ENCODE measurements around the gene RNF223. TPM values are rescaled to one million over a fixed set of nuclear protein-coding genes. Genes with fewer than 3 reads are reported as not detected.

RNF223 gene
- total and polyA plus RNA-seq, 12 donors = not detected

DNA sequence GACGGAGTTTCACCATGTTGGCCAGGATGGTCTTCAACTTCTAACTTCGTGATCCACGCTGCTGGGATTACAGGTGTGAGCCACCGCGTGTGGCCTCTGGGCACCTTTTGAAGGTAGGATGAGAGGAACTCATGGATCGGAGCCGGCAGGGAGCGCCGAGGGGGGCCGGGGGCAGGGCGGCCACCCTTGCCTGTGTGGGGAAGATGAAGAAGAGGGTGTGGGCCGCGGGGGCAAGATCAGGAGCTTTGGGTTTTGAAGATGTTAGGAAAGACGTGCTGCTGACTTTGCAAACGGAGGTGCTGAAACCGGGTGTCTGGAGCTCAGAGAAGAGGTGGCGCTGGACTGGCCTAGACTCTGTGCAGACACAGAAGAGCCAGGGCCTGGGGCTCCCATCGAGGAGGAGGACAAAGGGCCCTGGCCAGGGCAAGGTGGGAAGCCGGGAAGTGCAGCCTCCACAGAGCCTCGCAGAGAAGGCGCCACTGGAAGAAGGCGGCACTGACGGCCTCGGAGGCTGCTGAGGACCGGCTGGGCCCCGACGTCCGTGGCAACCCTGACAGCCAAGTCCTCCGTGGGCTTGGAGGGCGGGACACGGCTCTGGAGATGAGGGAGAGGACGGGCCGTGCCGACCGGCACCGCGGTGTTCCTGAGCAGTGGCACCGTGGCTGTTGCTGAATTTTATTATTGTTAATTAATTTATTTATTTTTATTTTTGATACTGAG, 13.7 kb downstream of the RNF223 start:
- no peak for TF ChIP-seq CTCF (IDR thresholded peaks at IDR 0.05)
- H3K4me3 ChIP-seq = no peak overlapping the region
- WGBS, 2 donors = 51 to 56% methylated on average over 38 of the region's 38 CpGs
- peaks cover 0 to under 1% (median 0%) of the 10 kb centered on the region in 9 donors for H3K36me3 ChIP-seq
- ATAC-seq (no peak), DNase-seq (no peak)
- peaks cover 4 to 38% (median 28%) of the 10 kb centered on the region in 9 donors for H3K4me1 ChIP-seq
- peaks cover 22 to 83% (median 69%) of the 10 kb centered on the region in 7 donors for H3K27me3 ChIP-seq
- no peak overlapping the region for H3K27ac ChIP-seq
- H3K9me3 ChIP-seq = no peaks in the 10 kb centered on the region
- intact Hi-C loops (cut with DNase I) = loop anchor here in 5 of 10 donors (5.0 to 10.0 kb wide), 3 partner anchors 43 to 78 kb away; partner anchors contain the start of genes PERM1 (in 3 of the 5) and ISG15 (in 1 of the 5)

DNA sequence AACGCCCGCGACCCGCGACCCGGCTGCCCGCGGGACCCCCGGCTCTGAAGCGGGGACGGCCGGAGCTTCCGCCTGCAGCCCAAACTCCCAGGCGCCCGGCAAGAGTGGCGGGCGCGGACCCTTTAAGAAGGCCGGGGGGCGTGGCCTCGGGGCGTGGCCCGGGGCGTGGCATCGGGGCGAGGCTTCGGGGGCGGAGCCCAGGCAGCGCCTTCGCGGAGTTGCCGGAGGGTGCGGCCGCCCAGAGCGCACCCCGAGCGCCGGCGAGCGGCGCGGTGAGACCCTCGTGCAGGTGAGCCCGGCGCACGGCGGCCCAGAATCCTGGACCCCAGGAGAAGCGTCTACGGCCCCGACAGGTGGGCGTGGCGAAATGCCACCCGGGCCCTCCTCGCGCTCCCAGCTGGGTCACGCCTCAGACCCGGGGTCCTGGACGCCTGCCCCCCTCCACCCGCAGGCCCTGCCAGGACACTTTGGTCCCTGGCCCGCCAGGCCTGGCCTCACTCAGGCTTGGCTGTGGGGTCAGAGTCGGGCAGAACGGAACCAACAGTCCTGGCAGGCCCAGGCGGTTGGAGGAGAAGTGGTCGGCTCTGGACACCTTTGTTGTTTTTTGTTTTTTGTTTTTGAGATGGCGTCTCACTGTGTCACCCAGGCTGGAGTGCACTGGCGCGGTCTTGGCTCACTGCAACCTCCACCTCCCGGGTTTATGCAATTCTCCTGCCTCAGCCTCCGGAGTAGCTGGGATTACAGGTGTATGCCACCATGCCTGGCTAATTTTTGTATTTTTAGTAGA, 14.4 kb downstream of the RNF223 start:
- intact Hi-C loops (cut with DNase I) = loop anchor here in 5 of 10 donors (5.0 to 10.0 kb wide), 3 partner anchors 42 to 77 kb away; partner anchors contain the start of genes PERM1 (in 3 of the 5) and ISG15 (in 1 of the 5)
- peak; percentile 83 to 91 for DNase-seq
- 4 to 5% methylated on average over 43 to 68 of the region's 69 CpGs for WGBS, 2 donors
- Histone ChIP-seq H3K4me1 (peaks cover 4 to 38% (median 28%) of the 10 kb centered on the region in 9 donors), H3K27me3 (peaks cover 22 to 80% (median 69%) of the 10 kb centered on the region in 7 donors), H3K9me3 (no peaks in the 10 kb centered on the region), H3K4me3 (peak overlapping the region; percentile 24 to 64 (median 58)), H3K27ac (no peak overlapping the region), H3K36me3 (peaks cover 0 to 8% (median 0%) of the 10 kb centered on the region in 9 donors)
- TF ChIP-seq CTCF (IDR thresholded peaks at IDR 0.05) = peak in 2 of 9 donors; percentile 2 to 3
- peak; percentile 82 to 93 (median 87) for ATAC-seq

DNA sequence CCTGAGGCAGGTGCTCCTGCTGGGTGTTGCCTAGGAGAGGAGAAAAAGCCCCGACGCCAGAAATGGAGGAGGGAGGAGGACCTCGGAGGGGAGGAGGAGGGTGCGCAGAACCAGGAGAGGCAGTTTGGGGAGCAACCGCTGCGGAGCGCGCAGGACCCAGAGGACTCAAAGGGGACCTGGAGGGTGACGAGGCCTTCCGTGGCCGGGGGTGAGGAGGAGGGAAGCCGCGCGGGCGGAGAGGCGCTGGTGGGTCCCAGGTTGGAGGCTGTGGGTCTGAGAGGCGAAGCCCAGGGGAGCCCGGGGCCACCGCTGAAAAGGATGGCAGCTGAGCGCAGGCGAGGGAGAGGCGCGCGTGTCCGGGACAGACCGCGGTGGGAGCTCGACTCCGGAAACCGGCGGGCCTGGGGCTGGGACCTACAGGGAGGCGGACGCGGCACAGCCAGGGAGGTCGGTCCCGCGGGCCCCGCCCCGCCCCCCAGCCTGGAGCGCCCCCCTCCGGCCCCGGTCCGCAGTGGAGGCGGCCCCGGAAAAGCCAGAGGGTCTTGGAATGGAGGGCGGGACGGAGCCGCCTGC, 15.1 kb downstream of the RNF223 start:
- no peak for DNase-seq
- ATAC-seq = peak in 6 of 8 donors; percentile 5 to 35 (median 20)
- intact Hi-C loops (cut with DNase I) = no loop called here
- 1 to 2% methylated on average over 42 to 48 of the region's 48 CpGs for WGBS, 2 donors
- H3K36me3 ChIP-seq = peaks cover 0 to 15% (median 0%) of the 10 kb centered on the region in 9 donors
- H3K4me1 ChIP-seq = peaks cover 4 to 35% (median 25%) of the 10 kb centered on the region in 9 donors
- no peak overlapping the region for H3K27ac ChIP-seq
- H3K27me3 ChIP-seq = peaks cover 18 to 73% (median 62%) of the 10 kb centered on the region in 7 donors
- no peaks in the 10 kb centered on the region for H3K9me3 ChIP-seq
- TF ChIP-seq CTCF (IDR thresholded peaks at IDR 0.05) = peak in 8 of 9 donors; percentile 15 to 55 (median 41)
- peak overlapping the region; percentile 24 to 64 (median 58) for H3K4me3 ChIP-seq

Data from heart right ventricle (tissue), 16 donors.